Measurements from ENCODE around the gene SAMD10. TPM values are rescaled to one million over a fixed set of nuclear protein-coding genes. Genes with fewer than 3 reads are reported as not detected.
"Not testable (repeated sequence)": the region's sequence is repeated elsewhere in the genome, so short reads cannot be mapped to it uniquely, and the experiment has no call there.

Gene SAMD10
- total and polyA plus RNA-seq, 12 donors, result 1.1 to 8.8 (median 4.4) TPM

GRCh38 chr20:63930971-63931553, 48.4 kb downstream of the SAMD10 start:
- Histone ChIP-seq H3K9me3 (replicated peaks in 1 of 3) (no peaks in the 10 kb centered on the region), H3K4me3 (no peak overlapping the region), H3K27ac (no peak overlapping the region), H3K27me3 (no peaks in the 10 kb centered on the region), H3K4me1 (replicated peaks in 1 of 2) (peaks cover 0 to 6% of the 10 kb centered on the region in 2 donors), H3K36me3 (replicated peaks in 1 of 2) (peaks cover 0 to 73% of the 10 kb centered on the region in 2 donors)
- intact Hi-C loops (cut with DNase I), result no loop called here
- 87 to 92% (median 90%) methylated on average over 35 to 37 of the region's 37 CpGs for WGBS, 4 donors
- no peak for TF ChIP-seq POLR2A (IDR thresholded peaks at IDR 0.05)
- TF ChIP-seq CTCF (IDR thresholded peaks at IDR 0.05), result no peak
- DNase-seq, result no peak

- DNase-seq; H3K4me1 ChIP-seq (replicated peaks in 1 of 2); H3K9me3 ChIP-seq (replicated peaks in 1 of 3); H3K4me3 ChIP-seq; H3K27me3 ChIP-seq; H3K27ac ChIP-seq; intact Hi-C loops (cut with DNase I): not testable (repeated sequence)
- H3K36me3 ChIP-seq (replicated peaks in 1 of 2), result peaks cover 0 to 60% of the 10 kb centered on the region in 2 donors
- 93 to 96% (median 94%) methylated on average over 6 to 31 of the region's 31 CpGs for whole genome bisulfite sequencing, 4 donors
Measured at GRCh38 chr20:63929473-63929883, 50.0 kb downstream of the SAMD10 start.

- intact Hi-C loops (cut with DNase I), result no loop called here
- Histone ChIP-seq H3K27me3 (no peaks in the 10 kb centered on the region), H3K9me3 (replicated peaks in 1 of 3) (no peaks in the 10 kb centered on the region), H3K36me3 (replicated peaks in 1 of 2) (peaks cover 0 to 57% of the 10 kb centered on the region in 2 donors), H3K4me1 (replicated peaks in 1 of 2) (peaks cover 0 to 10% of the 10 kb centered on the region in 2 donors), H3K27ac (no peak overlapping the region), H3K4me3 (no peak overlapping the region)
- no peak for DNase-seq
- 96 to 98% (median 97%) methylated on average over 26 of the region's 26 CpGs for WGBS, 4 donors
- no peak for TF ChIP-seq CTCF (IDR thresholded peaks at IDR 0.05)
- no peak for TF ChIP-seq POLR2A (IDR thresholded peaks at IDR 0.05)
Measured at GRCh38 chr20:63929071-63929470, 50.4 kb downstream of the SAMD10 start.

GRCh38 chr20:63926298-63926697, 53.1 kb downstream of the SAMD10 start:
- intact Hi-C loops (cut with DNase I), result no loop called here
- 37 to 52% (median 44%) methylated on average over 7 to 8 of the region's 8 CpGs for WGBS, 4 donors
- H3K9me3 ChIP-seq (replicated peaks in 1 of 3), result no peaks in the 10 kb centered on the region
- H3K27ac ChIP-seq, result peak overlapping the region in 4 of 5 donors; percentile 34 to 63 (median 48)
- no peak overlapping the region for H3K4me3 ChIP-seq
- H3K4me1 ChIP-seq (replicated peaks in 1 of 2), result peaks cover 0 to 10% of the 10 kb centered on the region in 2 donors
- no peaks in the 10 kb centered on the region for H3K27me3 ChIP-seq
- DNase-seq, result peak in 3 of 7 donors; percentile 47 to 70 (median 60)
- peaks cover 0 to 45% of the 10 kb centered on the region in 2 donors for H3K36me3 ChIP-seq (replicated peaks in 1 of 2)
- TF ChIP-seq CTCF (IDR thresholded peaks at IDR 0.05), result no peak
- peak in 1 of 2 donors; percentile 30 for TF ChIP-seq POLR2A (IDR thresholded peaks at IDR 0.05)

GRCh38 chr20:63924241-63924640, 55.2 kb downstream of the SAMD10 start:
- Histone ChIP-seq H3K4me3 (no peak overlapping the region), H3K27me3 (no peaks in the 10 kb centered on the region), H3K4me1 (replicated peaks in 1 of 2) (peaks cover 0 to 10% of the 10 kb centered on the region in 2 donors), H3K27ac (no peak overlapping the region), H3K36me3 (replicated peaks in 1 of 2) (peaks cover 0 to 28% of the 10 kb centered on the region in 2 donors), H3K9me3 (replicated peaks in 1 of 3) (no peaks in the 10 kb centered on the region)
- DNase-seq, result no peak
- intact Hi-C loops (cut with DNase I), result no loop called here
- TF ChIP-seq POLR2A (IDR thresholded peaks at IDR 0.05), result no peak
- TF ChIP-seq CTCF (IDR thresholded peaks at IDR 0.05), result no peak
- 76 to 82% (median 77%) methylated on average over 9 of the region's 9 CpGs for WGBS, 4 donors

Data from adrenal gland (tissue), 12 donors.